Measurements from ENCODE around the gene ZCCHC13. TPM values are rescaled to one million over a fixed set of nuclear protein-coding genes. Genes with fewer than 3 reads are reported as not detected.

ZCCHC13 gene
- total and polyA plus RNA-seq, 2 of the 13 experiments (the other 11 are each of a cell fraction or from before 2014, with no cell fraction given) = not detected

- no peak overlapping the region for H3K4me2 ChIP-seq (ENCODE audit: low read depth, low read length)
- ChIA-PET CTCF (ENCODE audit: low intra/inter-chr PET ratio, low total read pairs) (no interaction called here), POLR2A (no interaction called here)
- H3K36me3 ChIP-seq (replicated peaks in 1 of 2; ENCODE audit: control insufficient read depth in 1 of 2, insufficient read depth in 2 of 2, low read length in 2 of 2) = no peaks in the 10 kb centered on the region
- no peaks in the 10 kb centered on the region for H3K9me3 ChIP-seq (ENCODE audit: low read length)
- in situ Hi-C loops (cut with HindIII; ENCODE audit: extremely low pct_ligation_motif_present, low pct_unique_long_range_greater_than_20kb) (loop anchor here (10.0 kb wide), 1 partner anchor 491 kb away; the partner anchor contains the start of gene XIST), intact Hi-C loops (cut with micrococcal nuclease; ENCODE audit: unreplicated experiment) (loop anchor here (10.0 kb wide), 1 partner anchor 51 kb away; no protein-coding TSS in a partner anchor)
- H3K27me3 ChIP-seq (ENCODE audit: control insufficient read depth in 1 of 2, insufficient read depth in 2 of 2, low read length in 2 of 2) = no peaks in the 10 kb centered on the region
- WGBS (ENCODE audit: low lambda C conversion rate) = 0% methylated on average over 1 of the region's 2 CpGs
- H2AFZ ChIP-seq (ENCODE audit: low read length) = no peak overlapping the region
- no peaks in the 10 kb centered on the region for H3K4me1 ChIP-seq (ENCODE audit: insufficient read depth, low read length)
- no TSS peak for BruUV-seq (replicated peaks)
- no peaks in the 10 kb centered on the region for H4K20me1 ChIP-seq (ENCODE audit: insufficient read depth, low read length)
- H3K4me3 ChIP-seq (replicated peaks in 1 of 3; ENCODE audit: insufficient read depth in 1 of 3, low read depth in 2 of 3, low read length in 3 of 3) = no peak overlapping the region
- H3K9ac ChIP-seq (ENCODE audit: insufficient read depth, low read depth, low read length) = no peak overlapping the region
- no peaks in the 10 kb centered on the region for H3K79me2 ChIP-seq (ENCODE audit: insufficient read depth, low read length)
- no peak for DNase-seq (ENCODE audit: low spot score)
- FAIRE-seq = no peak
- no peak for ATAC-seq
- no peak overlapping the region for H3K27ac ChIP-seq (ENCODE audit: extremely low read length, insufficient read depth, low read length)
- no peak for TF ChIP-seq ARHGAP35 (CRISPR knock-in tag; IDR thresholded peaks at IDR 0.05; ENCODE audit: borderline replicate concordance)
- TF ChIP-seq MZF1 (CRISPR knock-in tag; IDR thresholded peaks at IDR 0.05; ENCODE audit: borderline replicate concordance) = no peak
- TF ChIP-seq ZFP1 (CRISPR knock-in tag; IDR thresholded peaks at IDR 0.05) = no peak
- TF ChIP-seq SOX6 (IDR thresholded peaks at IDR 0.05) = no peak
- no peak for TF ChIP-seq SOX6 (CRISPR knock-in tag; IDR thresholded peaks at IDR 0.05)
- TF ChIP-seq, protein P1, sequence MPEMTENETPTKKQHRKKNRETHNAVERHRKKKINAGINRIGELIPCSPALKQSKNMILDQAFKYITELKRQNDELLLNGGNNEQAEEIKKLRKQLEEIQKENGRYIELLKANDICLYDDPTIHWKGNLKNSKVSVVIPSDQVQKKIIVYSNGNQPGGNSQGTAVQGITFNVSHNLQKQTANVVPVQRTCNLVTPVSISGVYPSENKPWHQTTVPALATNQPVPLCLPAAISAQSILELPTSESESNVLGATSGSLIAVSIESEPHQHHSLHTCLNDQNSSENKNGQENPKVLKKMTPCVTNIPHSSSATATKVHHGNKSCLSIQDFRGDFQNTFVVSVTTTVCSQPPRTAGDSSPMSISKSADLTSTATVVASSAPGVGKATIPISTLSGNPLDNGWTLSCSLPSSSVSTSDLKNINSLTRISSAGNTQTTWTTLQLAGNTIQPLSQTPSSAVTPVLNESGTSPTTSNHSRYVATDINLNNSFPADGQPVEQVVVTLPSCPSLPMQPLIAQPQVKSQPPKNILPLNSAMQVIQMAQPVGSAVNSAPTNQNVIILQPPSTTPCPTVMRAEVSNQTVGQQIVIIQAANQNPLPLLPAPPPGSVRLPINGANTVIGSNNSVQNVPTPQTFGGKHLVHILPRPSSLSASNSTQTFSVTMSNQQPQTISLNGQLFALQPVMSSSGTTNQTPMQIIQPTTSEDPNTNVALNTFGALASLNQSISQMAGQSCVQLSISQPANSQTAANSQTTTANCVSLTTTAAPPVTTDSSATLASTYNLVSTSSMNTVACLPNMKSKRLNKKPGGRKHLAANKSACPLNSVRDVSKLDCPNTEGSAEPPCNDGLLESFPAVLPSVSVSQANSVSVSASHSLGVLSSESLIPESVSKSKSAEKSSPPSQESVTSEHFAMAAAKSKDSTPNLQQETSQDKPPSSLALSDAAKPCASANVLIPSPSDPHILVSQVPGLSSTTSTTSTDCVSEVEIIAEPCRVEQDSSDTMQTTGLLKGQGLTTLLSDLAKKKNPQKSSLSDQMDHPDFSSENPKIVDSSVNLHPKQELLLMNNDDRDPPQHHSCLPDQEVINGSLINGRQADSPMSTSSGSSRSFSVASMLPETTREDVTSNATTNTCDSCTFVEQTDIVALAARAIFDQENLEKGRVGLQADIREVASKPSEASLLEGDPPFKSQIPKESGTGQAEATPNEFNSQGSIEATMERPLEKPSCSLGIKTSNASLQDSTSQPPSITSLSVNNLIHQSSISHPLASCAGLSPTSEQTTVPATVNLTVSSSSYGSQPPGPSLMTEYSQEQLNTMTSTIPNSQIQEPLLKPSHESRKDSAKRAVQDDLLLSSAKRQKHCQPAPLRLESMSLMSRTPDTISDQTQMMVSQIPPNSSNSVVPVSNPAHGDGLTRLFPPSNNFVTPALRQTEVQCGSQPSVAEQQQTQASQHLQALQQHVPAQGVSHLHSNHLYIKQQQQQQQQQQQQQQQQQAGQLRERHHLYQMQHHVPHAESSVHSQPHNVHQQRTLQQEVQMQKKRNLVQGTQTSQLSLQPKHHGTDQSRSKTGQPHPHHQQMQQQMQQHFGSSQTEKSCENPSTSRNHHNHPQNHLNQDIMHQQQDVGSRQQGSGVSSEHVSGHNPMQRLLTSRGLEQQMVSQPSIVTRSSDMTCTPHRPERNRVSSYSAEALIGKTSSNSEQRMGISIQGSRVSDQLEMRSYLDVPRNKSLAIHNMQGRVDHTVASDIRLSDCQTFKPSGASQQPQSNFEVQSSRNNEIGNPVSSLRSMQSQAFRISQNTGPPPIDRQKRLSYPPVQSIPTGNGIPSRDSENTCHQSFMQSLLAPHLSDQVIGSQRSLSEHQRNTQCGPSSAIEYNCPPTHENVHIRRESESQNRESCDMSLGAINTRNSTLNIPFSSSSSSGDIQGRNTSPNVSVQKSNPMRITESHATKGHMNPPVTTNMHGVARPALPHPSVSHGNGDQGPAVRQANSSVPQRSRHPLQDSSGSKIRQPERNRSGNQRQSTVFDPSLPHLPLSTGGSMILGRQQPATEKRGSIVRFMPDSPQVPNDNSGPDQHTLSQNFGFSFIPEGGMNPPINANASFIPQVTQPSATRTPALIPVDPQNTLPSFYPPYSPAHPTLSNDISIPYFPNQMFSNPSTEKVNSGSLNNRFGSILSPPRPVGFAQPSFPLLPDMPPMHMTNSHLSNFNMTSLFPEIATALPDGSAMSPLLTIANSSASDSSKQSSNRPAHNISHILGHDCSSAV (CRISPR knock-in tag; IDR thresholded peaks at IDR 0.05; ENCODE audit: borderline replicate concordance) = no peak
- TF ChIP-seq, protein P2, sequence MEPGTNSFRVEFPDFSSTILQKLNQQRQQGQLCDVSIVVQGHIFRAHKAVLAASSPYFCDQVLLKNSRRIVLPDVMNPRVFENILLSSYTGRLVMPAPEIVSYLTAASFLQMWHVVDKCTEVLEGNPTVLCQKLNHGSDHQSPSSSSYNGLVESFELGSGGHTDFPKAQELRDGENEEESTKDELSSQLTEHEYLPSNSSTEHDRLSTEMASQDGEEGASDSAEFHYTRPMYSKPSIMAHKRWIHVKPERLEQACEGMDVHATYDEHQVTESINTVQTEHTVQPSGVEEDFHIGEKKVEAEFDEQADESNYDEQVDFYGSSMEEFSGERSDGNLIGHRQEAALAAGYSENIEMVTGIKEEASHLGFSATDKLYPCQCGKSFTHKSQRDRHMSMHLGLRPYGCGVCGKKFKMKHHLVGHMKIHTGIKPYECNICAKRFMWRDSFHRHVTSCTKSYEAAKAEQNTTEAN (CRISPR knock-in tag; conservative IDR thresholded peaks at IDR 0.05) = no peak
- TF ChIP-seq ZNF598 (CRISPR knock-in tag; IDR thresholded peaks at IDR 0.05; ENCODE audit: borderline replicate concordance) = no peak
- no peak for TF ChIP-seq RXRA (CRISPR knock-in tag; IDR thresholded peaks at IDR 0.05)
- TF ChIP-seq HMG20B (CRISPR knock-in tag; conservative IDR thresholded peaks at IDR 0.05) = no peak
- no peak for TF ChIP-seq ZNF775 (CRISPR knock-in tag; IDR thresholded peaks at IDR 0.05; ENCODE audit: borderline replicate concordance)
- TF ChIP-seq ISX (CRISPR knock-in tag; conservative IDR thresholded peaks at IDR 0.05) = no peak
- TF ChIP-seq, protein P3, sequence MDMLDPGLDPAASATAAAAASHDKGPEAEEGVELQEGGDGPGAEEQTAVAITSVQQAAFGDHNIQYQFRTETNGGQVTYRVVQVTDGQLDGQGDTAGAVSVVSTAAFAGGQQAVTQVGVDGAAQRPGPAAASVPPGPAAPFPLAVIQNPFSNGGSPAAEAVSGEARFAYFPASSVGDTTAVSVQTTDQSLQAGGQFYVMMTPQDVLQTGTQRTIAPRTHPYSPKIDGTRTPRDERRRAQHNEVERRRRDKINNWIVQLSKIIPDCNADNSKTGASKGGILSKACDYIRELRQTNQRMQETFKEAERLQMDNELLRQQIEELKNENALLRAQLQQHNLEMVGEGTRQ (IDR thresholded peaks at IDR 0.05; ENCODE audit: low read depth, low read length) = no peak
- TF ChIP-seq, protein P3 (CRISPR knock-in tag; IDR thresholded peaks at IDR 0.05; ENCODE audit: borderline replicate concordance) = no peak
- TF ChIP-seq ZZZ3 (CRISPR knock-in tag; IDR thresholded peaks at IDR 0.05; ENCODE audit: borderline replicate concordance) = no peak
Observed at GRCh38 chrX:74346088-74346487, 42.1 kb downstream of the ZCCHC13 start.
